ENCODE results near the gene SLC12A6.
A peak's percentile ranks its signal among the peaks of the same experiment; 100 is the strongest.
"Not testable (repeated sequence)": the region's sequence is repeated elsewhere in the genome, so short reads cannot be mapped to it uniquely, and the experiment has no call there.

The SLC12A6 gene

DNA sequence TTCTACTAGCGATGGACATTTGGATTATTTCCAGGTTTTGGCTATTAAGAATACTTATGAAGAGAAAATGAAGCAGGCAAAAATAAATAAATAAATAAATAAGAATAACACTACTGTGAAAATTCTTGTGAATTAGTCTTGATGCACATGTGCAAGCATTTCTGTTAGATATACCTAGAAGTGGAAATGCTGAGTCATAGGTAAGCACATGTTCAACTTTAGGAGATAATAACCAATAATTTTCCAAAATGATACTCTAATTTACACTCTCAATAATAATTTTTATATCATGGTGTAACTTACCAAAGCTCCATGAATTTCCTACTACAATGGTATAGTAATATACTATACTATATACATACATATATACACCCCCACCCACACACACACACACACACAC, 89.4 kb downstream of the SLC12A6 start:
- DNase-seq: no peak

DNA sequence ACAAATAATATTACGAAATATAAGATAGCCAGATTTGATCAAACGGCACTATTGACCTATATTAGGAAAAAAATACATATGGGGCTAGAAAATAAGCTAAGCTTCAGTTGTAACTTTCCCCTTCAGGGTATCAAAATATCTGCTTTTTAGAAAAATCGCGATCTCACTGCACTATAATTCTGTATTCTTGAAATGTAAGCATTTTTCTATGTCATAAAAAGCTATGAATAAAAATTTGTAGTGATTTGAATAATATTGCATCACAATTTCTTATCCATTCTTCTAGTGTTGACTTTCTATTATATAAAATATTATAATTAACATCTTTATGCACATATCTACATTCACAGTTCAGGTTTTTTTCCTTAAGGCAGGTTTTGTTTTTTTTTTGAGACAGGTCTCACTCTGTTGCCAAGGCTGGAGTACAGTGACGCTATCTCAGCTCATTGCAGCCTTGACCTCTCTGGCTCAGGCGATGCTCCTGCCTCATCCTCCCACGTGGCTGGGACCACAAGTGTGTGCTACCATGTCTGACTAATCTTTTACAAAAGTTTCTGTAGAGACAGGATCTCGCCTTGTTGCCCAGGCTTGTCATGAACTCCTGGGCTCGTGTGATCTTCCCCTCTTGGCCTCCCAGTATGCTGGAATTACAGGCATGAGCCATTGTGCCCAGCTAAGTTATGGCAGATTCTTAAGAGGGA, 91.2 kb downstream of the SLC12A6 start:
- no peak for DNase-seq

DNA sequence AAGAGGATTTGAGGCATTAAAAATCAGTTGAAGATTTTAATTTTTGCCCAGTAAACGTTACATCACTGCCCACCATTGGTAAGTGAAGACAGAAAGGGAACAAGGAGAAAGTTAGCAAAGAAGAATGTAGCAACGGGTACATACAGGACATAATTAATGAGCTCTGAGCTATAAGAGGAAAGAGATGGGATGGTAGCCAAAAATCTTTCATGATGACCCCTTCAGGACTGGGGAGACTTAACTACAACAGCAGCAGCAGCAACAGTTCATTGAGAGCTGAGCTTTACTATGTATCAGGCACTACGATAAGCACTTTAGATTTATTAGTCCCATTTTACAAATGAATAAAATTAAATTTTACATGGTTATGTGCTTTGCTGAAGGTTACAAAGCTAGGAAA, 94.4 kb downstream of the SLC12A6 start:
- DNase-seq: no peak

DNA sequence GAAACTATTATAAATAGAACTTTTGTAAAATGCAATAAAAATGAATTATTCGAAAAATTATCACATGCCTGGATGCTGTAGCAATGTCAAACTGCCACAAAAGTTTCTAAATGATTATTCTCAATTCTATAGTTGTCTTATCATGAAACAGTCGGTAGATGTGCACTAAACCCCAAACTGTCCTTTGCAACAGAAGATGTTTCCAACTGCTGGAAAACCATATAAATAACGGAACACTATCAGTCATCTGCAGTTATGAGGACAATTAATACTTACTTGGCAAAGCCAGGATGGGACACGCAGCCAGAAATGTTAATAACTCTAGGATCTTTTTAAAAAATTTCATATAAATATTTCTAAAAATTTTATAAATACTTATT, 95.3 kb downstream of the SLC12A6 start:
- DNase-seq: no peak

DNA sequence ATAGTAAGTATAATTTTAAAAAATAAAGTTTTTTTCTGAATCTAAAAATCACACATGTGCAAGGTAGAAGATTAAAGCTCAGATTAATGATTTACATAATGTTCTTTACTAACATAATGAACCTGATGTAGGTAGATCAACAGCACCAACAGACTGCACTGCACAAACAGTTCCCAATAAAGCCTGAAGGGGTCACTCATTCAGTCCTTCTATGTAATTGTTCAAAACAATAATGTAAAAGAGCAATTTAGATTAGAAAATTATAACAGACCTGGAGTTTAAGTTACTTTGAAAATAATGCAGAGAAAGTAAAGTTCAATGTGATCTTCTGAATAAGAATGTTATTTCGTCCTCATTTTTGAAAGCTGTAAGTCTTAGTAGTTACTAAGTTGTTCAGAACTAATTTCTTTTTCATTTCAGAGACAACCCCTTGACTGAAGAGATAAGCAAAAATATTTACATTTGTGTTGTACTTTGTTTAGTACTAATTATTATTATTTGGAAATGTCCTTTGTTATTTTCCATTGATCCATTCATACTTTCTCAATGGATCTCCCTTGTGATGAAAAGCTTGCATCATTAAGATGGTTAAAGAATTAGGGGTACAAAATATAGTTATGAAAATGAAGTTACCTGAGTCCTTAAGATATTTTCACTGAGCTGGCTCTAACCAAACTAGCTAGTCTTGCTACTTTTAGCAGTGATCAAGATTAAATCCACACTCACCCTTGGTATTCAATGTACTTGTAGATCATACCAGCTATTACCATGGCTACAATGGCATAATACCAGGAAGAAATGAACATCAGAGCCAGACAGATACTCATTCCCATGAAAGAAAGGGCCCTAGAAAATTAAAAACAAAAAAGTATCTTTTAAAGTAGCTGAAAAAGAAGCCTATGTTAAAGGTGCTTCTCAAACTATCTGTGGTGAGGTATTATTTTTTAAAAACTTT, 95.9 kb downstream of the SLC12A6 start:
- DNase-seq: peak; percentile 44

DNA sequence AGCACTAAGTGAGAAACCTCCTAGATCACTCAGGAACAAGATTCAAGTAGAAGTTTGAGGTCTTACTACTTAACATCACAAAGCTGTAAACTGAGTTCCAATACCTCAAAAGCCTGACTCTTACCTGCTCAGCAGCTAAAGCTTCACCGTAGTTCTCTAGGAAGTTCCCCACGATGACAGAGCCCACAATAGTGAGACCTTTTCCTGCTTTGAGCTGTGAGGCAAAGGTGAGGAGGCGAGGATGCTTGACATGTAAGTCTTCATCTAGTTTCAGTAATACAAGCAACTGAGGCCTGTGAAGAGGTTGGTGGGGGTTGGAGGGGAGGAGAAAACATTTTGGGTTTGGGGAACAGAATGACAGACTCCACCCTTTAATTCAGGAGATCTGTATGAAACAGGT, 97.0 kb downstream of the SLC12A6 start:
- peak; percentile 6 for DNase-seq

DNA sequence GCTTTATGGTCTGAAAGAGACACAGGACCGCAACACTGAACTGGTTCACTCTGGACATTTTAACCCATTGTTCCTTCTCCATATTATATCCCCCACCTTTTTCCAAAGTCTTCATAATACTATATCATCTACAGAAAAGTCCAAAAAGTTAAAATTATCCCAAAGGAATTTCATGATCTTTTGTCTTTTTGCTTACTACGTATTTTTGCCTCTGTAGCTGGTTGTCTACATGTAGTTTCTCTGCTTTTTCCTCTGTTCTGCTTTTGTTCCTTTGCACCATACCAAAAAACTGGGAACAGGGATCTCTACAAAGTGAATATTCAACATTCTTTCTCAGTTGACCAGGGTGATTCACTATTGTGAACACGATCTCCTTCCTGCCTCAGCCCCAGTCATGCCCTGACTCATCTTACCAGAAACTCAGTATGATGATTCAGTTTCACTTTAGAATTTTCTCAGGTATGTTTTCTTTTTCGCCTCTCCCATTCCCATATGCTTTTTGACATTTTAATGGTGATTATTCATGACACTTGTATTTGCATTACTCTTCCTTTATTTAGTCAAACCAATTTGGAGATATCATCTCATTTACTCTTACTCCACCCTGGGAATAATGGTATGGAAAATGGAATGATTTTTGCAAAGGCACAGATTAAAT, 98.3 kb downstream of the SLC12A6 start:
- DNase-seq: peak; percentile 61

DNA sequence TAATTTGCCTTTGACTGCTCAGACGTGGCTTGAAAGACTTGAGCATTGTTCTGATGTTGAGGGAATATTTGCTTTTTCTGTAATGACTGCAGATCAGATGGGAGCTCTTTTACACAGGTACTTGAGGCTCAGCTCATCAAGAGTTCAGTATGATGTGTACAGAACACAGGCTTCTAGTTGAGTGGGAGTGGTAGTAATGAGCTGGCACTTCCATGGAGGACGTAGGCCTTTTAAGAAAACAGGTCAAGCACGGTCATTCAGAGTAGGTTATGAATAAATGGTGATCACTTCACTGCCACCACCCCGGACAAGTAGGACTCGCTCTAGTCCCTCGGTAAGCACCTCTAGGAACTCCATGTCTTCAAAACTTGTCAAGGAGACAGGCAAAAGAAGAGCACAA, 104.0 kb downstream of the SLC12A6 start:
- DNase-seq: no peak

DNA sequence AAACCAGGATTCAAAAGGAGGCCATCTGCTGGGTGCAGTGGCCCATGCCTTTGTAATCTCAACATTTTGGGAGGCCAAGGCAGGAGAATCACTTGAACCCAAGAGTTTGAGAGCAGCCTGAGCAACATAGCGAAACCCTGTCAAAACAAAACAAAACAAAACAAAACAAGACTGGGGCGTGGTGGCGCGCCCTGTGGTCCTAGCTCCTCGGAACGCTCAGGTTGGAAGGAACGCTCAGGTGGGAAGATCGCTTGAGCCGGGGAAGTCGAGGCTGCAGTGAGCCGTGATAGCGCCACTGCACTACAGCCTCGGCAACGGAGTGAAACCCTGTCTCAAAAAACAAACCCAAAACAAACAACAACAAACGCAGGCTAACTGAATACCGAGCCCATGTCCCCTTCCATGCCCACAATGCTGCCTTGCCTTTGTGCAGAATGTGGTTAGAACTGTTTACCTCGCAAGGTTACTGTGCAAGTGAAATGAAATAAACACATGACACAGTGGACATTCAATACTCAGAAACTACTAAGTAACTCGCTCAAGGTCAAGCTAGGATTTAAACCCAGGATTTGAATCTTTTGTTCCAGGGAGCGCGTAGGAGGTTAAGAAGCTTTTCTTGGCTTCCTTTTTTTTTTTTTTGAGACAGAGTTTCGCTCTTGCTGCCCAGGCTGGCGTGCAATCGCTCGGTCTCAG, 113.5 kb downstream of the SLC12A6 start:
- no peak for DNase-seq

DNA sequence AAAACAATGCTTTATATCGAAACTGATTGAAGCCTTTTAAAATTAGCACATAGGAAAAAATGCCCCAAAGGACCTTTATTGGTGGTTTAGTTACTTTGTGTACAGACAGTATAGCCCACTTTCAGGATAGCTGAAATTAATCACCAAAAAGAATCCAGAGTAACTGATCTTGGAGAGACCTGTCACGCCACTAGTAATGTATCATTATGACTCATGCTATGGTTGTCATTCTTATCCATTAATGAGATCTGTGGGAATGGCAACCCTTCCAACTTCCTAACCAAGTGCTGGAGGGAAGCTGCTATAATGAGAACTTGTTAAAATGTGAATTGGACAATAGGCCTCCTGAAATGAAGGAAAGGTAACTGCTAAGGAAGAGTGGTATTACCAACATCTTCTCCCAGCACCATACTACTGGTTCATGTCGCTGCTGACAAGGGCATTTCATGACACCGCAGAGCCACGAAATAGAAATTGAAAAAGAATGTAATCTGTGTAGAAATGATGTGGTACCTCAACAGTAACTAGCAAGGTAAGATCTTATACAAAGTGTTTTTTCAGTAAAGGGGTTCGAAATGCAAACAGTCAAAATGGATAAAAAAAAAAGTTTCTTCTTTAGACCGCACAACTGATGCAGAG, 119.9 kb downstream of the SLC12A6 start:
- no peak for DNase-seq

DNA sequence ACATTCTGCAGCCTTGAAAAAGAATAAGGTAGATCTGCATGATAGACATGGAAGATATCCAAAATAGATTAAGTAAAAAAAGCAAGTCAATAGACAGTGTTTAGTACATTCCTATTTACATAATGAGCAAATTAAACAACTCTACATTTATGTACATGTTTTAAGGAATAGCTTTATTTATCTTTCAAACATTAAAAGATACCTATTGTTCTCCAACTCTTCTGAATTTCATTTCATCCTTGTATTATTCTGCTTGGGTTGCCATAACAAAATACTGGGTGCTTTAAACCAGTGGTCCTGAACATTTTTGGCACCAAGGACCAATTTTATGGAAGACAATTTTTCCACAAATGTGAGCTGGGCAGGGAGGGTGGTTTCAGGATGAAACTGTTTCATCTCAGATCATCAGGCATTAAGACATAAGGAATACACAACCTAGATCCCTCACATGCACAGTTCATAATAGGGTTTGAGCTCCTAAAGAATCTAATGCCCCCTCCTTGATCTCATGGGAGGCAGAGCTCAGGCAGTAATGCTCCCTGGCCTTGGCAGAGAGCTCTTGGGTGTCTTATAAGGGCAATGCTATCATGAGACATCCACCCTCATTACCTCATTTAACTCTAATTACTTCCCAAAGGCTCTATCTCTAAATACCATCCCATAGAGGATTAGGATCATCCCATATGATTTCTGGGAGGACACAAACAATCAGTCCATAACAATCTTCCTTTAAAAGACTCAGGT, 120.9 kb downstream of the SLC12A6 start:
- DNase-seq: no peak

DNA sequence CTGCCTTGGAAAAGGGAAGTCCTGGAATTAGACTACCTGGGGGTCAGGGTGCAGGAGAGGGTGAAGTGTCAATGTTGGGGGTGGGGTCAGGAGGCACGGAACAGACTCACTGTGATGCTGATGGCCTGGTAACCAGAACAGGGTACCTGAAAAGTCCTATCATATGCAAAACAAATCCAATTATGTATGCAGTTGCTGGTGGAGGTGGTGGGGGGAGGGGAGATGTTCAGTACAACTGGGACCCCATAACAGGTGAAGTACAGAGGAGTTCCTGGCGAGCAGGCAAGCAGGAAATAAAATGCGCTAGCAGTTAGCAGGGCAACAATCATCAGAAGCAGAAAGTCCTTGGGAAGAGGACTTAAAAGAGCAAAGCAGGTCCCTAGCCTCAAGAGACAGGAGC, 123.4 kb downstream of the SLC12A6 start:
- no peak for DNase-seq

DNA sequence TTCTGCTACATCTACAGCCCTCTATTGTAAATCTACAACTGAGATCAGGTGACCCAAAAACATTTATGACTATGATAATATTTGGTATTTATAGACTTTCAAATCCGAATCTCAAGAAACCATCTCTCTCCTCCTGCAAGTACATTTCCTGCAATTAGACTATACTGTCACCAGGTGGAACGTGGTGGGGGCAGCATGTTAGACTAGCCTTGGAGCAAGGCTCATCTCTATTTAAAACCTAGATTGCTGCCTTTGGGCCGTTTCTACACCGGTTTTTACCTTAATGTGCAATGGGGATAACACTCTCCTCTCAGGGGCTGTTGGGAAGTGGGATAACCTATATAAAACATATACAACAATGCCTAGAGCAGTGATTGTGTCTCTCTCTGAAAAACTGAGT, 123.9 kb downstream of the SLC12A6 start:
- DNase-seq: no peak

DNA sequence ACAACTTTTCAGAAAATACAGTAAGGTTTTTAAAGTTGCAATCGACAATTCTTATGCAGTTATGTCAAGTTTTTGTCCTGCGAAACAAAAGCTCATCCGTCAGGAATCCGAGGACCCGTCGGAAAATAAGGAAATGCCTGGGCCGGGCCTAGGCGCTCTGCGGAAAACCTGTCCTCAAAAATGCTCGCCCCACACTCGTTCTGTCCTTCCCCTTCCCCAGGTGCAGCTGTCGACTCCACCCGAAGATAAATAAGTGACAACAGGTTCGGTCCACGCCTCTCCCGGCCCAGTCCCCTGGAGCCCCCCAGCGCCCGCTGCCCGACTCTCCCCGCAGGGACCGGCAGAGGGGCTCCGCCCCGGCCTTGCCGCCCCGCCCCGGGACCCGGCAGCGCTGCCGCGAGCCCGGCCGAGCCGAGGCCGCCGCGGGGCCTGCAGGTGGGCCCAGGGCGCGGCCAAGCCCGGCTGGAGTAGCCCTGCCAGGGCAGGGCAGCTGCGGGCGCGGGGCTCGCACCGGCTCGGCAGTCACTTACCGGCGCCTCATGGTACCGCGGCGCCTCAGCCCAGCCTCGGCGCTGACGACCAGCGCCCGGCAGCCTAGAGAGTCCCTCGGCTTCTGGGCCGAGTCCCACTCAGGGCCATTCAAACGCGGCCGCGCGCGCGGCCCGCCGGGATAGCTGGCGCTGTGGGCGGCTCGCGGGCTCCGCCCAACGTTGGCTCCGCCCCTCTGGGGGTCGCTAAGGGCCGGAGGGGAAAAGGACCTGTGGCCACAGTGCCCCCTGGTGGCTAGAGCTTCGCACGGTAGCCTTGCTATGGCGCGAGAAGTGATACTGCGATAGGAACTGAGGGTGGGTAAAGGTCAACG, 127.9 kb downstream of the SLC12A6 start, which contains the start of gene KATNBL1:
KATNBL1 (minus strand) TSS at position 676 of the 862 bp plus-strand sequence. CDS start 46,420 bp downstream, outside the sequence.
- peak; percentile 98 for DNase-seq

DNA sequence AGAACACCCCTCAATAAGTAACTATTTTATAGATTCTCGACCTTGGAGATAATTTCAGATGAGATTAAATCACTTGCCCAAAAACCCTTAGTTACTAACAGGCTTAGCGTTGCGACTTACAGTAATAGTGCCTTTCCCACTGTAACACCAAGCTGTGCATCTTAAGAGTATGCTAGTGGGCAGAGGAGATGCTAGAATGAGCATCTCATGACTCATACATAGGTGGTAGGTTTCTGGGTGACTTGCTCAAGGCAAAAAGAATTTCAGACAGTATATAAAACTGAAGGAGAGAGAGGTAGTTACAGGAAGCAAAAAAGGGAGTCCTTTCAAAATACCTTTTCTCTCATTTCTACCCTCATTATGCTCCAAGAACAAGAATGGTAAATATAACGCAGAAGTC, 131.6 kb downstream of the SLC12A6 start:
- no peak for DNase-seq

DNA sequence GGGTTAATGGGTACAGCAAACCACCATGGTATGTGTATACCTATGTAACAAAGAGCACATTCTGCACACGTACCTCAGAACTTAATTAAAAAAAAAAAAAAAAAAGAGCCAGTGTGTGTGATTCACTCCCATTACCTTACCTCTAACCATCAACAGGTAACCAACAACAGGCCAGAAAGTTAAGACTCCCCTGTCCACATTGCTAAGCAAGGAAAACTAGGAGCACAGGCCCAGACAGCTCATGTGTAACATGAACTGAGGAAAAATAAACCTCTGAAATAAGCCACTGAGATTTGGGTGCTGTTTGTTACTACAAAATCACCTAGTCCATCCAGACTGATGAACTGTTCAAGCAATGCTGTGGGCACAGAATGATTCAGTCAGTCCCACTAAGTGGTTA, 133.6 kb downstream of the SLC12A6 start:
- DNase-seq: no peak

DNA sequence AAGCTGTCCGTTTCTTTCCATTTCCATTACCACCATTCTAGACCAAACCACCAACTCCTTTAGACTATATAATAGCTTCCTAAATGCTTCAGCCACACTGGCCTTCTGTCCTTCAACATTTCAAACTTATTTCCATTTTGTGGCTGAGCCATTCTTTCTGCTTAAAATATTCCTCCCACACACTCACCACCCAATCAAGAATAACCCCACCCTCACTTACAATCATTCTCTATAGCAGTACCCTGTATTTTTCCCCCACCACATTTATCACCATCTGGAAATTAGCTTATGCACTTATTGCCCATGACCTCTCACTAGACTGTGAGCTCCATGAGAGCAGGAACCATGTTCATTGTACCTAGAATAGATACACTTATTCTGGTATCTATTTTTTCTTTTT, 134.3 kb downstream of the SLC12A6 start:
- DNase-seq: no peak

DNA sequence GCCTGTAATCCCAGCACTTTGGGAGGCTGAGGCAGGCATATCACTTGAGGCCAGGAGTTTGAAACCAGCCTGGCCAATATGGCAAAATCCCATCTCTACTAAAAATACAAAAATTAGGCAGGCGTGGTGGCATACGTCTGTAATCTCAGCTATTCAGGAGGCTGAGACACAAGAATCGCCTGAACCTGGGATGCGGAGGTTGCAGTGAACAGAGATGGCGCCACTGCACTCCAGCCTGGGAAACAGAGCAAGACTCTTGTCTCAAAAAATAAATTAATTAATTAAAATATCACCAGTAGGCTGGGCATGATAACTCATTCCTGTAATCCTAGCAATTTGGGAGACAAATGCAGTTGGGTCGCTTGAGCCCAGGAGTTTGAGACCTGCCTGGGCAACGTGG, 144.3 kb downstream of the SLC12A6 start:
- not testable (repeated sequence) for DNase-seq

DNA sequence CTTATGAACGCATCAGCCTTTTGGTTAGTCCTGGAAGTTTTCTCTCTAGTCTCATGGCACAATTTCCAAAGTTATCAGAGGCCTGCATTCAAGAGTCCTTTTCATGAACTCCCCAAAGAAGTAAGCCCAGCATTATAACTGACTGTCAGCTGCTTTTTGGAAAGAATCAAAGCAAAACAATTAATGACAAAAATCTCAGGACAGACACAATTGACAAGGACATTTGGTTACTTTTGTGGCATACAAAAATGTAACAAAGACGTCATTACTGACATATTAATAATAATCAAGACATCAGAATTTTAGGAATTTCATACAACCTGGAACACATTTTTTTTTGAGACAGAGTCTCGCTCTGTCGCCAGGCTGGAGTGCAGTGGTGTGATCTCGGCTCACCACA, 148.9 kb downstream of the SLC12A6 start:
- no peak for DNase-seq

DNA sequence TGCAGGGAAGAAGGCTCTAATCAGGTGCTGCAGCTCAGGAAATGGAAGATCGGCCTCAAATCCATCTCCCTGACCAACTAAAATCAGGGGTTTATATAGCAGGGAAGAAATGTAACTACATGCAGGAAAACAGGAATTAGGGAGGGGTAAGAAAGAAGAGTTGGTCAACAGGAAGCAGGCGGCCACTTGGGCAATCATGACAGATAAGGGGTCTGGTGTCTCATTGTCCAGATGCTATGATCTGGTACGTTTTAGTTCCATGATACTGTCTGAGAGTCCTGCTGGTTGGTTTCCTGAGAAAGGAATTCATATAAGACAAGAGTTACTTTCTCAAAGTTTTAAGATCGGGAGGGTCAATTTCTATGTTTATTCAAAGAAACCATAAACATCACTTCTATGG, 151.9 kb downstream of the SLC12A6 start:
- DNase-seq: no peak

DNA sequence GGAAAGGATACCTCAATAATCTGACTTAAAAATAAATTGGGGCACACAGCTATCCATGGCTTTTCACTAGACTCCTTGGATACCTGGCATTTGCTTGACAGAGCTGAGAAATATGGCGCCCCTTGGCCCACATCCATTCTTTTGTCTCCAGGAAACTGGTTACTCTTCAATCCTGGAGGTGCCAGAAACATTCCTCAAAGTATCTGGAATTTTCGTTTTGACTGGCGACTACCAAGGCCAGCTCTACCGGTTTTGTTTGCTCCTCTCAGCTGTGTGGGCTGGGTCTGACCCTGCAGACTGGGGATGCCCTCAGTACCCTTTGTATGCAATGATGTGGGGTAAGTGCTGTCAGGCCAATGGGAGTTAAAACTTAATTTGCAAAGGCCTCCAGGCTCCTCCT, 154.6 kb downstream of the SLC12A6 start:
- no peak for DNase-seq

Measured in stimulated activated CD4-positive, alpha-beta T cell treated with anti-CD3 and anti-CD28 coated beads, Interleukin-4, amount 100 ng/mL, for 24 hours (primary cell).